MM.1S (cell line): ENCODE data around the gene SLC4A1AP.
"Not testable (repeated sequence)": the region's sequence is repeated elsewhere in the genome, so short reads cannot be mapped to it uniquely, and the experiment has no call there.

Experiments used
- DNase-seq: peaks from one replicate; pipeline ENCODE4 v3.0.0-alpha.2; 2015
- H2AFZ ChIP-seq: fragments of 300-600 bp; sonication (generic); 2 replicates; pipeline ENCODE4 v1.6.0; 2016; ENCODE audit warnings: antibody characterized with exemption, low read length
- H3F3A ChIP-seq: fragments of 300-600 bp; sonication (generic); 2 replicates; pipeline ENCODE4 v1.6.1; 2016; ENCODE audit warnings: mild to moderate bottlenecking, antibody characterized with exemption, low read length, moderate library complexity, mixed read lengths; ENCODE audit not compliant: insufficient read depth
- H3K27ac ChIP-seq: fragments of 300-600 bp; sonication (generic); 2 replicates; pipeline ENCODE4 v1.5.1; 2016; ENCODE audit warnings: mild to moderate bottlenecking, low read length
- H3K27me3 ChIP-seq: fragments of 300-600 bp; sonication (generic); replicated peaks from 2 replicates; pipeline ENCODE4 v1.6.0; 2016; ENCODE audit warnings: low read length; ENCODE audit not compliant: insufficient read depth
- H3K36me3 ChIP-seq: fragments of 300-600 bp; sonication (generic); replicated peaks from 2 replicates; pipeline ENCODE4 v1.6.1; 2016; ENCODE audit warnings: mild to moderate bottlenecking, low read length, mixed read lengths; ENCODE audit not compliant: insufficient read depth
- H3K4me1 ChIP-seq: fragments of 300-600 bp; sonication (generic); 2 replicates; pipeline ENCODE4 v1.6.1; 2016; ENCODE audit warnings: low read length, mixed read lengths
- H3K4me2 ChIP-seq: fragments of 300-600 bp; sonication (generic); 2 replicates; pipeline ENCODE4 v1.6.0; 2016; ENCODE audit warnings: low read depth, low read length
- H3K4me3 ChIP-seq: fragments of 300-600 bp; sonication (generic); 2 replicates; pipeline ENCODE4 v1.5.1; 2016; ENCODE audit warnings: low read length, mixed read lengths
- H3K79me2 ChIP-seq: fragments of 300-600 bp; sonication (generic); 2 replicates; pipeline ENCODE4 v1.6.1; 2016; ENCODE audit warnings: mixed run types, low read length, mixed read lengths
- H3K9ac ChIP-seq: fragments of 300-600 bp; sonication (generic); 2 replicates; pipeline ENCODE4 v1.6.1; 2016; ENCODE audit warnings: low read length, mixed read lengths
- H3K9me2 ChIP-seq: fragments of 300-600 bp; sonication (generic); replicated peaks from 2 replicates; pipeline ENCODE4 v1.6.1; 2016; ENCODE audit warnings: mild to moderate bottlenecking, low read length, mixed read lengths; ENCODE audit not compliant: insufficient read depth
- H3K9me3 ChIP-seq: fragments of 300-600 bp; sonication (generic); replicated peaks from 2 replicates; pipeline ENCODE4 v1.6.1; 2016; ENCODE audit warnings: mild to moderate bottlenecking, low read length, mixed read lengths; ENCODE audit not compliant: insufficient read depth
- H4K20me1 ChIP-seq: fragments of 300-600 bp; sonication (generic); 2 replicates; pipeline ENCODE4 v1.6.1; 2016; ENCODE audit warnings: mild to moderate bottlenecking, low read length, moderate library complexity, mixed read lengths; ENCODE audit not compliant: insufficient read depth
- EZH2 ChIP-seq: fragments of 300-600 bp; sonication (generic); optimal IDR thresholded peaks from 2 replicates; pipeline ENCODE3; 2017; ENCODE audit warnings: low read depth, mild to moderate bottlenecking, antibody characterized with exemption, low read length, mixed read lengths
- EZH2phosphoT487 ChIP-seq: fragments of 300-600 bp; sonication (generic); IDR thresholded peaks from 2 replicates; pipeline ENCODE4 v1.6.1; 2018; ENCODE audit warnings: antibody characterized with exemption, low read length
- TF ChIP-seq, protein P1 (sequence below): fragments of 300-600 bp; sonication (generic); IDR thresholded peaks from 2 replicates; pipeline ENCODE4 v1.5.1; 2016; ENCODE audit warnings: antibody characterized with exemption, low read length, mixed read lengths

Gene SLC4A1AP

GRCh38 chr2:27683390-27684071 lies 19.8 kb downstream of the SLC4A1AP start:
- Histone ChIP-seq H3K27ac (no peak overlapping the region), H2AFZ (no peak overlapping the region), H3K4me1 (no peaks in the 10 kb centered on the region), H3K9me2 (no peaks in the 10 kb centered on the region), H3K4me3 (no peak overlapping the region), H3K27me3 (no peaks in the 10 kb centered on the region), H3K9me3 (no peaks in the 10 kb centered on the region), H4K20me1 (no peaks in the 10 kb centered on the region), H3K79me2 (no peaks in the 10 kb centered on the region), H3F3A (no peaks in the 10 kb centered on the region), H3K9ac (no peak overlapping the region), H3K4me2 (no peak overlapping the region), H3K36me3 (peaks cover 2% of the 10 kb centered on the region; the same call in 1 of the 2 replicates)
- TF ChIP-seq, protein P1, sequence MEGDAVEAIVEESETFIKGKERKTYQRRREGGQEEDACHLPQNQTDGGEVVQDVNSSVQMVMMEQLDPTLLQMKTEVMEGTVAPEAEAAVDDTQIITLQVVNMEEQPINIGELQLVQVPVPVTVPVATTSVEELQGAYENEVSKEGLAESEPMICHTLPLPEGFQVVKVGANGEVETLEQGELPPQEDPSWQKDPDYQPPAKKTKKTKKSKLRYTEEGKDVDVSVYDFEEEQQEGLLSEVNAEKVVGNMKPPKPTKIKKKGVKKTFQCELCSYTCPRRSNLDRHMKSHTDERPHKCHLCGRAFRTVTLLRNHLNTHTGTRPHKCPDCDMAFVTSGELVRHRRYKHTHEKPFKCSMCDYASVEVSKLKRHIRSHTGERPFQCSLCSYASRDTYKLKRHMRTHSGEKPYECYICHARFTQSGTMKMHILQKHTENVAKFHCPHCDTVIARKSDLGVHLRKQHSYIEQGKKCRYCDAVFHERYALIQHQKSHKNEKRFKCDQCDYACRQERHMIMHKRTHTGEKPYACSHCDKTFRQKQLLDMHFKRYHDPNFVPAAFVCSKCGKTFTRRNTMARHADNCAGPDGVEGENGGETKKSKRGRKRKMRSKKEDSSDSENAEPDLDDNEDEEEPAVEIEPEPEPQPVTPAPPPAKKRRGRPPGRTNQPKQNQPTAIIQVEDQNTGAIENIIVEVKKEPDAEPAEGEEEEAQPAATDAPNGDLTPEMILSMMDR = peak; percentile 96
- TF ChIP-seq EZH2phosphoT487 = no peak
- peak; percentile 93 for DNase-seq

DNA sequence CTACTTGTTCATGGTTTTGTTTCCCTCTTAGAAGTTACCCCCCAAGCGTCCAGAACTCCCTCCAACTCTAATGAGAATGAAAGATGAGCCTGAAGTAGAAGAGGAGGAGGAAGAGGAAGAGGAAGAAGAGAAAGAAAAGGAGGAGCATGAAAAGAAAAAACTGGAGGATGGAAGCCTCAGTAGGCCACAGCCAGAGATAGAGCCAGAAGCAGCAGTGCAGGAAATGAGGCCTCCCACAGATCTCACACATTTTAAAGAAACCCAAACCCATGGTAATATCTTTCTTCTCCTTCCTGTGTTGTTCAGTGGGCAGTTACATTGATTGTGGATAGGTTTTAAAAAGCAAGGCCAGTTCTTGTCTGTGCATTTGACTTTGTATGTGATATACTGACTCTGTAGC lies 21.3 kb downstream of the SLC4A1AP start:
- H3K9me3 ChIP-seq, H3K27me3 ChIP-seq, H3K9me2 ChIP-seq, H3K79me2 ChIP-seq, H3K36me3 ChIP-seq, H3K27ac ChIP-seq, H3K4me2 ChIP-seq, DNase-seq, H3K4me3 ChIP-seq, H3F3A ChIP-seq, H4K20me1 ChIP-seq, H3K4me1 ChIP-seq, H2AFZ ChIP-seq, H3K9ac ChIP-seq: not testable (repeated sequence)

GRCh38 chr2:27685577-27685976 lies 21.9 kb downstream of the SLC4A1AP start:
- no peaks in the 10 kb centered on the region for H4K20me1 ChIP-seq
- H3K27me3 ChIP-seq = no peaks in the 10 kb centered on the region
- H3K9ac ChIP-seq = no peak overlapping the region
- no peak overlapping the region for H3K4me3 ChIP-seq
- H3K36me3 ChIP-seq = peaks cover 2% of the 10 kb centered on the region; the same call in 1 of the 2 replicates
- no peak overlapping the region for H3K4me2 ChIP-seq
- no peak overlapping the region for H2AFZ ChIP-seq
- no peaks in the 10 kb centered on the region for H3K4me1 ChIP-seq
- H3K9me3 ChIP-seq = no peaks in the 10 kb centered on the region
- no peak for DNase-seq
- TF ChIP-seq EZH2 = no peak
- TF ChIP-seq, protein P1 = no peak
- no peak for TF ChIP-seq EZH2phosphoT487
- no peak overlapping the region for H3K27ac ChIP-seq
- no peaks in the 10 kb centered on the region for H3K9me2 ChIP-seq
- H3K79me2 ChIP-seq = no peaks in the 10 kb centered on the region
- no peaks in the 10 kb centered on the region for H3F3A ChIP-seq

DNA sequence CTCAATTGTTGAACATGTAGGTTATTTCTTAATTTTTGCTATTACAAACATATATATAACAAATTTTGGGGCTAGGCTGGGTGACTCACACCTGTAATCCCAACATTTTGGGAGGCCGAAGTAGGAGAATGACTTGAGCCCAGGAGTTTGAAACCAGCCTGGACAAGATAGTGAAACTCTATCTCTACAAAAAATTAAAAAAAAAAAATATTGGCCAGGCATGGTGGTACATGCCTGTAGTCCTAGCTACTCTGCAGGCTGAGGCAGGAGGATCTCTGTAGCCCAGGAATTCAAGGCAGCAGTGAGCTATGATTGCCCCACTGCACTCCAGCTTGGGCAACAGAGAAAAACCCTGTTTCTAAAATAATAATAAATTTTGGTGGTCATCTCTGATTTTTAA lies 23.5 kb downstream of the SLC4A1AP start:
- no peaks in the 10 kb centered on the region for H3F3A ChIP-seq
- peaks cover 2% of the 10 kb centered on the region; the same call in 1 of the 2 replicates for H3K36me3 ChIP-seq
- no peaks in the 10 kb centered on the region for H4K20me1 ChIP-seq
- H3K4me3 ChIP-seq = no peak overlapping the region
- no peak overlapping the region for H3K27ac ChIP-seq
- H3K79me2 ChIP-seq = no peaks in the 10 kb centered on the region
- H3K9me2 ChIP-seq = no peaks in the 10 kb centered on the region
- H3K9me3 ChIP-seq = no peaks in the 10 kb centered on the region
- H2AFZ ChIP-seq = no peak overlapping the region
- H3K4me1 ChIP-seq = no peaks in the 10 kb centered on the region
- H3K9ac ChIP-seq = no peak overlapping the region
- DNase-seq = no peak
- H3K27me3 ChIP-seq = no peaks in the 10 kb centered on the region
- TF ChIP-seq, protein P1 = no peak
- TF ChIP-seq EZH2 (no peak), EZH2phosphoT487 (no peak)
- no peak overlapping the region for H3K4me2 ChIP-seq
